NT2/D1 (cell line): ENCODE measurements around the gene TRIM36.

Source experiments
- SUZ12 ChIP-seq: IDR thresholded peaks from 2 replicates; pipeline ENCODE4 v1.6.1; 2011; ENCODE audit not compliant: insufficient read length, insufficient read depth; ENCODE audit errors: extremely low read depth
- YY1 ChIP-seq: IDR thresholded peaks from 2 replicates; pipeline ENCODE4 v1.6.1; 2011; ENCODE audit not compliant: insufficient read length, insufficient read depth
- ZNF274 ChIP-seq: IDR thresholded peaks from 2 replicates; pipeline ENCODE4 v1.6.1; 2011; ENCODE audit warnings: mild to moderate bottlenecking, low read depth, low read length

GRCh38 chr5:115168829-115169486, 750 bp downstream of the TRIM36 start:
- TF ChIP-seq SUZ12: no peak
- TF ChIP-seq YY1: no peak
- TF ChIP-seq ZNF274: no peak
